Glomerular endothelial cell (primary cell): Measurements from ENCODE around the gene AAK1. TPM values are rescaled to one million over a fixed set of nuclear protein-coding genes. Genes with fewer than 3 reads are reported as not detected.
A peak's percentile ranks its signal among the peaks of the same experiment; 100 is the strongest.
"Not testable (repeated sequence)": the region's sequence is repeated elsewhere in the genome, so short reads cannot be mapped to it uniquely, and the experiment has no call there.

Source experiments
- DNase-seq: peaks from one replicate; pipeline ENCODE4 v3.0.0-alpha.2; 2011; ENCODE audit warnings: low read depth, low spot score; ENCODE audit errors: extremely low read depth
- total RNA-seq: library from RNA; depleted of rRNA; stranded (reverse); fragments of >200 nt; gene quantifications from 2 replicates; pipeline ENCODE4 v1.2.3, GENCODE V29; 2015

The AAK1 gene
- 48.2 and 83.4 TPM in 2 replicates for total RNA-seq

DNA sequence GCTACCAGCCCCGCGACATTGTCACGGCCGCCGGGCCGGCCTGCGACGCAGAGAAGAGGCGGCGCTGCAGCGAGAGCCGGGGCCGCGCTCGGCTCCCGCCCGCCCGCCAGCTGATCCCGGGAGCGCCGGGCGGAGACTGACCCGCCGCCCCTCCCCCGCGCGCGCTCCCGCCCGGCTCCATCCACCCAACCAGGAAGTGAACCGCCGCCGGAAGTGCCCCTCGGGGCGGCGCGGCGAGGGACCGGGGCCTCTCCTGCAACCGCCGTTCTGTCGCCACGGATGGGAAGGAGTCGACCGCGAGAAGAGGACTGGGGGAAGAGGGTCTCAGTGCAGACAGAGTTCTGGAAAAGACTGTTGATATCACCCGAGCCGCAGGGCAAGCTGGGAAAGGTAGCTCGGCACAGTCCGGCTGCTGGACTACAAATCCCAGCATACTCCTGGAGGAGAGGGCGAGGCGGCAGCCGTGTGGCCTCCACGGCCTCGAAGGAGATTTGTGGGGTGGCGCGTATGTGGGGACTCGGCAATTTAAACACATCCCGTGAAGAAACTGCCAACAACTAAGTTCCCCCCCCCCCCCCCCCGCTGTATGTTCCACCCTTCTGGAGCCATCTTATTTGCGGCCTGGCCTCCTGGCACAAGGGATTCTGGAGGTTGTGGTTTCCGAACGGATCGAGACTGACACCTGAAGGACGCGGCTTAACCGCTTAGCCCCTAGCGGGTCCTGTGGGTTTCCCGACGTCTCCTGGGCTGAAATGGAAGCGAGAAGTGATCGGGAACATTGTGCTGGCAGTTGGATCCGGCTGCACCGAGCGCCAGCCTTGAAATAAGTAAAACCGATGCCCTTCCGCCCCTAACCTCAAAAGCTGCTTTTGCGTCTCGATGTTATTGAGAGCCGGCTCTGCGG, at the start of gene AAK1:
Gene AAK1, minus strand, starts transcription at position 138 of the 904 bp plus-strand sequence. CDS start 699 bp downstream, outside the sequence.
- DNase-seq = no peak

DNA sequence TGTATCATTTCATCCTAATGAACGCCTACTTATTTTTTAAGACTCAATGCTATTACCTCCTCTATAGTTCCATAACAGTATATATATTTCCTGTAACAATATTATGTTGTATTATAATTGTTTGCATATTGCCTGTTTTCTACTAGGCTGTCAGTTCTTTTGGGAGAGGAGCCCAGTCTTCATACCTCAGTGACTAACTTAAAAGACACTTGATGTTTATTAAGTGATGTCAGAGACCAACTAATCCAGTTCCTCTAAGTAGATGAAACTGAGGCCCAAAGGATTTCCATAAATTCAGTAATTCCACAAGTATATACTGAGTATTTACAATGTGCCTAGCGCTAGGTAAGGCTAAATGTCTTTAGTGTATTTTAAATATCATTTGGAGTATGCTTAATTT, 48.9 kb upstream of the AAK1 start:
- no peak for DNase-seq

DNA sequence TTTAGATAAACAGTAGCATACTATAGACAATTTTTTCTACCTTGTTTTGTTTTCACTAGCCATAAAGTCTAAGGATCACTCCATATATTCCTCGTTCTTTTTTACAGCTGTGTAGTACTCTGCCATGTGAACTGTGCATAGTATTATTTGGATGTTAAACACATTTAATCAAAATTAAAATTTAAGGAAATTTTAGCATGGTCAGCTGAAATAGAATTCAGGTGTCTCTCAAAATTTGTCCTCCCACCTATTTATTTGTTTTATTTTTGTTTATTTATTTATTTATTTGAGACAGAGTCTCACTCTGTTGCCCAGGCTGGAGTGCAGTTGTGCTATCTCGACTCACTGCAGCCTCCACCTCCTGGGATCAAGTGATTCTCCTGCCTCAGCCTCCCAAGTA, 46.4 kb upstream of the AAK1 start:
- no peak for DNase-seq

DNA sequence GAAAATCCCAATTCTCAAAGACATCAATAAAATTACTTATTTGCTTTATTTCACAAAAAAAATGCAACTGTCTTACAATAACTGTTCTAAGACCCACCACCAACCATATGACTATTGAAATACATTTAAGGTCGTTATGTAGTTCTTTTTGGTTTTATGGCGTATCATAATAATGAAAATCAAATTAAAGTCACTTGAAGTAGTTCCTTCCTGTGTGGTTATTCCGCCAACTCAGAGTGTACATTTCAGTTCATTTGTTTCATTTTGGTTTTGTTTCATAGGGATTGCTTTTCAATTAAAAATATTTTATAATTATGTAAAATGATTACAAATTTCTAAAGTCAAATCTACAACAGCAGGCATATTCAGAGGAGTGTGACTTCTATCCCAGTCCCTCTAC, 45.9 kb upstream of the AAK1 start:
- DNase-seq = no peak

DNA sequence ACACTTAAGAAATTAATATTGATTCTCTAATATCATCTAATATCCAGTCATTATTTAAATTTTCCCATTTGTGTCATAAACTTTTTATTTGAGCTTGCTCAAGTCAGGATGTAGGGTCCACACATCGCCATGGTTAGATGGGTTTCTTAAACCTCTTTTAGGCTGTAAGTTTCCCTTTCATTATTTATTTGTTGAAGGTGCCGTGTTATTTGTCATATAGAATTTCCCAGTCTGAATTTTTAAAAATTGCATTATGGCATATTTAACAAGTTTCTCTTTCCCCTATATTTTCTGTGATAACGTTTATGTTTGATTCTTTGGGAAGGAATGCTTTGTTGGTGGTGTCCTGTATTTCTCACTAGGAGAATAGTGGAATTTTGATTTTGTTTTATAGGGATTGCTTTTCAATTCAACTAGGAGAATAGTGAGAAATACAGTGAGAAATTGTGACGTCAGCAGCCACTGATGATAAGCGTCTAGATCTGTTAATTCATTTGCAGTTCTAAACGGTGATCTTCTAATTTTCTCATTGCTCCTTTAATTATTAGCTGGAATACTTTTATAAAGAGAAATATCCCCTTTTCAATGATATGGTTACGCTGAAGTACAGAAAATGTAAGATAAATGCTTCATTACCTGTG, 44.6 kb upstream of the AAK1 start:
- DNase-seq = no peak

DNA sequence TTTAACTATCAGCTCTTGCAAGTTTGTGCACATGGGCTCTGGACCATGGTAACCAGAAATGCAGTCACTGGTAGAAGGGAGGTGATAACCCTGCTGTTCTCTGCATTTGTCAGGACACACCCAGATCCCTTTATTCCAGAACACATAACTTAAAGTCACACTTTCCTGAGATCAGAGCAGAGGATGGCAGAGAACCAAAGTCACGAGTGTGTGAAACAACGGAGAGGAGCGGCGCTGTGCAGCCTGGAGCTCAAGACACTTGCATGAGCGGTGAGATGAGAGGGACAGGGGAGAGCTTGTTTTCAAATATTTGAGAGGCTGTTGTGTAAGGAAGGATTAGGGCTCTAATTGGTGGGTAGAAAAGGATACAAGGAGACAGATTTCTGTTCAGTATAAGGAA, 43.3 kb upstream of the AAK1 start:
- DNase-seq = no peak

DNA sequence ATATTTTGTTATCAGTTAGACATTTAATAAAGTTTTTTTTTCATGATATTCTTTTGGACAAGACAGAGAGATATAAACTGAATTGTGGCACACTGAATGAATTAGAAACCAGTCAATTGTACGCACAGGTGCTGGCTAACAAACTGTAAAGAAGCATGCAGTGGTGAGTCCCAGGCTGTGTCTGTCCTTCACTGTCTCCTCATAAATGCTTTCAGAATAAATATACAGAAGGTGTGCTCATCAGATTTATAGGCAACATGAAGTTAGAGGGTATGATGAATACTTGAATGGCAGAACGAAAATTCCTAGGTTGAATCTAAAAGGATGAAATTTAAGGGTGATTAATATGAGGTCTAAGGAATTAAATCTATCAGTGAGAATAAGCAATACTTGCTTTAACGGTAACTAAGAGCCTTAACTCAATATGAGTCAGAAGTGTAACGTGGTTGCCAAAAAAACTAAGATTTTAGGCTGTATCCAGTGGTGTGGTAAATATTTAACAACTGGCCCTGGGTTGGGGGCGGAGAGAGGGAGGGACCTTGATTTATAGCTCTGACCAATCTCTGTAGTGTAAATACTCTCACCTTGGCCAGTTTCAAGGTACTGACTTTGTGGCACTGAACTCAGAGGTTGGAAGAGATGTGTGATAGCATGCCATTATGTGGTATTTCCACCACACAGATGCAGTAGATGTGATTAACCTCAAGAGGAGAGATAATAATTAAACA, 41.9 kb upstream of the AAK1 start:
- no peak for DNase-seq

DNA sequence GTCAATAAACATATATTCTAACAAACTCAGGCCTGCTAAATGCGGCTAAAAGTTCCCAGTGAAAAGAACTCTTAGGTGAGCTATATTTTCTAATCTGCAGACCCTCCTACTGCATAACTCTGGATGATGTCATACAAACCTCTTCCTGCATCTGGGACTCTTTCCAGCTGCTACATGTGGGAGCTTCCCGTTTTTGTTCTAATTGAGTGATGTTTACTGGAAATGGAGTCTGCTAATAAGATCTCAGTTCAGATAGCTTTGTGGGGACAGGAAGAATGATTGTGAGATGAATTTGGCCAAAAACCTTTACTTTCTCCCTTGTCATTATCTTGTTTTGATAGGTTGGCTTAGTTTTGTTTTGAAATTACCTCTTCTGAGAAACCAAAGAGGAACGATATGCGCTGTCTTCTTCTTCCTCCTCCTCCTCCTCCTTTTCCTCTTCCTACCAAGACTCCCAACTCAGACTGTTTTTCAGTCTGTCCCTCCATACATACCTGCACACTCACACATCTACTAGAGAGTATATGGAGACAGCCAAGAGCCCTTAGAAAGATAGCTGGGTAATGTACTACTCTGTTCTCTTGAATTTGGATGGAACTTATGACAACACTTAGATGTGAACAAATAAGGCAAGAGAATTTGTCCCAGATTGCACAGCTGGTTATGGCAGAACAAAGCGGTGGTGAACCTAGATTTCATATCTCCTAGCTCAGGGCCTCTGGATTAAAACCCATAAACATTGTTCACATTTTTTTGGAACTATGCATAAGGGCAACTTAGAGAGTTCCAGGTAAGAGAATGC, 39.8 kb upstream of the AAK1 start:
- DNase-seq = peak; percentile 96

GRCh38 chr2:69682525-69682924, 39.0 kb upstream of the AAK1 start:
- no peak for DNase-seq

DNA sequence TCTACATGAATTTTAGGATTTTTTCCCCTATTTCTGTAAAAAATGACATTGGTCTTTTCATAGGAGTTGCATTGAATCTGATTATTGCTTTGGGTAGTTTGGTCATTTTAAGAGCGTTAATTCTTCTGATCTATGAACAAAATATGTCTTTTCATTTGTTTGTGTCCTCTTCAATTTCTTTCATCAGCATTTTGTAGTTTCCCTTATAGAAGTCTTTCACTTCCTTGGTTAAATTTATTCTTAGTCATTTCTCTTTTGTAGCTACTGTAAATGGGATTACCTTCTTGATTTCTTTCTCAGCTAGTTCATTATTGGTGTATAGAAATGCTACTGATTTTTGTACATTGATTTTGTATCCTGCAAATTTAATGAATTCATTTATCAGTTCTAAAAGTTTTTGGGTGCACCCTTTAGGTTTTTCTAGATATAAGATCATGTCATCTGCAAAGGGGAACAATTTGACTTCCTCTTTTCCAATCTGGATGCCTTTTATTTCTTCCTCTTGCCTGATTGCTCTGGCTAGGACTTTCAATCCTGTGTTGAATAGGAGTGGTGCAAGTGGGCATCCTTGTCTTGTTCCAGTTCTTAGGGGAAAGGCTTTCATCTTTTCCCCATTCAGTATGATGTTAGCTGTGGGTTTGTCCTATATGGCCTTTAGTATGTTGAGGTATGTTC, 36.6 kb upstream of the AAK1 start:
- DNase-seq = no peak

- DNase-seq = no peak
Measured at GRCh38 chr2:69677914-69678313, 34.4 kb upstream of the AAK1 start.

GRCh38 chr2:69676146-69676545, 32.6 kb upstream of the AAK1 start:
- DNase-seq = no peak

GRCh38 chr2:69674316-69674670, 30.8 kb upstream of the AAK1 start:
- no peak for DNase-seq

DNA sequence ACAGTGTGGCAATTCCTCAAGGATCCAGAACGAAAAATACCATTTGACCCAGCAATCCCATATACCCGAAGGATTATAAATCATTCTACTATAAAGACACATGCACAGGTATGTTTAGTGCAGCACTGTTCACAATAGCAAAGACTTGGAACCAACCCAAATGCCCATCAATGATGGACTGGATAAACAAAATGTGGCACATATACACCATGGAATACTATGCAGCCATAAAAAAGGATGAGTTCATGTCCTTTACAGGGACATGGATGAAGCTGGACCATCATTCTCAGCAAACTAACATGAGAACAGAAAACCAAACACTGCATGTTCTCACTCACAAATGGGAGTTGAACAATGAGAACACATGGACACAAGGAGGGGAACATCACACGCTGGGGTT, 29.6 kb upstream of the AAK1 start:
- DNase-seq = not testable (repeated sequence)

DNA sequence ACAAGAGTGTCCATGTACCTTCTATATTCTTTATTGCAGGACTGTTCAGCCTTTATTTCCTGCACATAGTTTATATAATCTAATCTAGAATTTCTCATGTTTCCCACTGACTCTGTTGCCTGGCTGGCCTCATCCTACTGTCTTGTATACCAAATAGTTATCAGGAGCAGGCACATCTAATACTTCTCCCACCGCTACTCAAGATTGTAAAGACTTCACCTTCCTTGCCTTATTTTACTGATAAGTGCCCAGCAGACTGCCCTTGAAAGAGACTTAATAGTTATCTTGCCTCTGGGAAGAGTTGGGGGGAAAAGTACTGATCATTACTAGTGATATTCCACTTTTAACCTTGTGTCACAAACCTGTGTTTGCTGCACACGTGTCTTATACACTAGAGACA, 26.1 kb upstream of the AAK1 start:
- no peak for DNase-seq

DNA sequence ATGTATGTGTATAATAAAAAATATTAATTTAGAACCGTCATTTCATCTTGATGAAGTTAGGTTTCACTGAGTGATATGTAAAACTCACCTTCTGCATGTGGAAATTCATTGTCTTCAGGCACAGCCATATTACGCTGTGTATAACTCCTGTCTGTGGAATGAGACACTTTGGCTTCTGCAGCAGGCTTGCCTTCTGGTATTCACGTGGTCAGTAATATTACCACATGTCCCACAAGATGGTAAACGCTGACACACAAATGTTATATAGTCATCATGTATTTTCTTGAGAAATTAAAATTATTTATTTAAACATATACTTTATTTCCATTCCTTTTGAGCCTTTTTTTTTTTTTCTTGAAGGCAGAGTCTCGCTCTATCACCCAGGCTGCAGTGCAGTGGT, 25.1 kb upstream of the AAK1 start:
- no peak for DNase-seq

DNA sequence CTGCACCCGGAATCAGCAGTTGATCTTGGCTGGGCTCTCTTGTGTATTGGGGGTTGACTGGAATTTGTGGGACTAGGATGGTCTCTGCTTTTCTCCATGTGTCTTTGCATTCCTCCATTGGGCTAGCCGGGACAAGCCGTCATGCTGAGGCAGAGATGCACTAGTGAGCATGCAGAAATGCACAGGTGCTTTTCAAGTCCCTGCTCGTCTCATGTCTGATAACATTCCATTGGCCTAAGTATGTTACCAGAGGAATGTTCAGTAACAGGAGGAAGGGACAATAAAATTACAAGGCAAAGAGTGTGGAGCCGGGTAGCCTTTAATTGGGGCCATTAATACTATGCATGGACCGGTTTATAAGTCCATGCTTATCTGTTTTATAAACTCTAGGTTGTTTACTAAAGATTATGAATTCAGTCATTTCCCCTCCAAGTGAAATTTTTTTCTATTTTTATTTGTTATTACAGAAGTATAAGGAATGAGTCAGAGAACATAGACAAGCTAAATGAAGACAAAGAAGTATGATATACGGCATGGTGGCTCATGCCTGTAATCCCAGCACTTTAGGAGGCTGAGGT, 24.4 kb upstream of the AAK1 start:
- no peak for DNase-seq

DNA sequence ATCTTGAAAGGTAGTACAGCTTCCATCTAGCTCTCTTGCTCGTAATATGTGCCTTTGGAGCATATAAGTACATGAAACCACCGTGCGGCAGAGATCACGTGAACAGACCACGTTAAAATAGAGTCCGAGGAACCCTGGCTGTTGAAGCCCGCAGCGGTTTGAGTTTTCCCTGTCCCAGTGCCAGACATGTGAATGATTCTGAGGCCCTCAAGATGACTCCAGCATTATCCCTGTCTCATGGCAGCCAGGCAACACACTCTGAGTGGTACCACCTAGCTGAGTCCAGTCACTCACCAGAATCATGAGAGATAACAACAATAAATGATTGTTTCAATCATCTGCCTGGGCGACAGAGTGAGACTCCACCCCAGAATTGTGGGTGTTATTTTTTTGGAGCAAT, 21.6 kb upstream of the AAK1 start:
- DNase-seq = no peak

- DNase-seq = no peak
Measured at GRCh38 chr2:69663860-69664259, 20.3 kb upstream of the AAK1 start.

GRCh38 chr2:69662547-69662946, 19.0 kb upstream of the AAK1 start:
- not testable (repeated sequence) for DNase-seq
